Activated CD4-positive, alpha-beta memory T cell treated with anti-CD3 and anti-CD28 coated beads for 36 hours (primary cell): ENCODE measurements around the gene NUFIP2. TPM values are rescaled to one million over a fixed set of nuclear protein-coding genes. Genes with fewer than 3 reads are reported as not detected.
"Not testable (repeated sequence)": the region's sequence is repeated elsewhere in the genome, so short reads cannot be mapped to it uniquely, and the experiment has no call there.

Experiments
- CTCF ChIA-PET: fragments of 350-600 bp; sonication (Branson Sonifier 250); formaldehyde crosslinking; loops from one replicate; lab custom pipeline; 2021; ENCODE audit warnings: antibody characterized with exemption, inconsistent platforms; lab: Charles Lee
- POLR2A ChIA-PET: fragments of 350-600 bp; sonication (Branson Sonifier 250); formaldehyde crosslinking; loops from one replicate; lab custom pipeline; 2021; ENCODE audit warnings: antibody characterized with exemption; lab: Charles Lee
- DNase-seq: peaks from one replicate; pipeline ENCODE4 v3.0.0-alpha.2; 2020
- H3K27ac Mint-ChIP-seq: one replicate; pipeline ENCODE4 v1.8.0; 2021; ENCODE audit warnings: mixed read lengths
- H3K27me3 Mint-ChIP-seq: one replicate; pipeline ENCODE4 v1.8.0; 2021; ENCODE audit warnings: mixed read lengths
- H3K36me3 Mint-ChIP-seq: one replicate; pipeline ENCODE4 v1.8.0; 2021; ENCODE audit warnings: mixed read lengths
- H3K4me1 Mint-ChIP-seq: one replicate; pipeline ENCODE4 v1.8.0; 2021; ENCODE audit warnings: low read depth, mixed read lengths
- H3K4me3 Mint-ChIP-seq: one replicate; pipeline ENCODE4 v1.8.0; 2021; ENCODE audit warnings: mild to moderate bottlenecking, mixed read lengths
- H3K9me3 Mint-ChIP-seq: one replicate; pipeline ENCODE4 v1.8.0; 2021; ENCODE audit warnings: mixed read lengths
- intact Hi-C: fragments of 100-400 bp; cut with micrococcal nuclease; formaldehyde crosslinking; loops from one replicate; pipeline ENCODE4 v1.15.1; 2023
- total RNA-seq, 2 experiments: library from RNA; stranded (reverse); gene quantifications; one replicate each; pipeline ENCODE4 v1.2.3, GENCODE V29; 2021

Gene NUFIP2
- total RNA-seq, 2 experiments from 2014 or later: 45.6 to 56.9 TPM

DNA sequence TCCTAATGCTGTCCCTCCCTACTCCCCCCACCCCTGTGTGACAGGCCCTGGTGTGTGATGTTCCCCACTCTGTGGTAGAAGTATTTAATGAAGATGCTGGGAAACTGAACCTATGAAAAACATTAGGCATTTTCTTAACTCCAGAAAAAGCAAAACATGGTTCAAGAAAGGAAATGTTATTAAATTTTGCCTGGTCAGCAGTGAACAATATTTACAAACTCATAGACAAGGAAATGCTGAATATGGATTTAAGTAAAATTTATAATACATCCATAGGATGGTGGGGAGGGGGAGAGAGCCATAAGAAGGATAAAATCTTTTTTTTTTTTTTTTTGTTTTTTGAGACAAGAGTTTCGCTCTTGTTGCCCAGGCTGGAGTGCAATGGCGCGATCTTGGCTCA lies 58.0 kb downstream of the NUFIP2 start:
- Mint-ChIP-seq H3K4me1 (peaks cover 8% of the 10 kb centered on the region), H3K4me3 (no peak overlapping the region), H3K27ac (no peak overlapping the region), H3K27me3 (no peaks in the 10 kb centered on the region), H3K36me3 (no peaks in the 10 kb centered on the region), H3K9me3 (no peaks in the 10 kb centered on the region)
- no peak for DNase-seq
- ChIA-PET CTCF (interaction anchor here (0.9 to 1.3 kb wide), 3 partner anchors 87 to 112 kb away, joined by 3 to 4 read pairs (median 4); no protein-coding TSS in a partner anchor), POLR2A (no interaction called here)
- intact Hi-C loops: no loop called here

DNA sequence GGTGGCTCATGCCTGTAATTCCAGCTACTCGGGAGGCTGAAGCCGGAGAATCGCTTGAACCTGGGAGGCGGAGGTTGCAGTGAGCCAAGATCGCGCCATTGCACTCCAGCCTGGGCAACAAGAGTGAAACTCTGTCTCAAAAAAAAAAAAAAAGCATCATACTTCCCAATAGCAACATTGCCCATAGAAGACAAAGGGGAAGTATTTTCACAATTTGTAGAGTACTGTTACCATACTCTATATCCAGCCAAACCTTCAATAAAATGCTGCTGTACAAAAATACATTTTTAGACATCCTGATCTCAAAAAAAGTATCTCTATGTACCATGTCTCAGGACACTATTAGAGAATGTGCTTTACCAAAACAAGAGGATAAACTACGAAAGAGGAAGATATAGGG lies 59.0 kb downstream of the NUFIP2 start:
- CTCF ChIA-PET: interaction anchor here (0.9 to 1.3 kb wide), 2 partner anchors 86 to 89 kb away, joined by 3 to 4 read pairs; no protein-coding TSS in a partner anchor
- POLR2A ChIA-PET, H3K36me3 Mint-ChIP-seq, H3K4me3 Mint-ChIP-seq, intact Hi-C loops, H3K9me3 Mint-ChIP-seq, DNase-seq, H3K4me1 Mint-ChIP-seq, H3K27ac Mint-ChIP-seq, H3K27me3 Mint-ChIP-seq: not testable (repeated sequence)

DNA sequence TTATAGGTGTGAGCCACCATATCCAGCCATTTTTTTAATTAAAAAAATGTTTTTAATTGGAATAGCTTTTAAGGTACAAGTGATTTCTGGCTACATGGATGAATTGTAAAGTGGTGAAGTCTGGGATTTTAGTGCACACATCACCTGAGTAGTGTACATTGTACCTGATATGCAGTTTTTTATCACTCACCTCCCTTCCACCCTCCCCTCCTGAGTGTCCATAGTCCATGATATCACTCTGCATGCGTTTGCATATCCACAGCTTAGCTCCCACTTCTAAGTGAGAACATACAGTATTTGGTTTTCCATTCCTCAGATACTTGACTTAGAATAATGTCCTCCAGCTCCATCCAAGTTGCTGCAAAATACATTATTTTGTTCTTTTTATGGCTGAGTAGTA lies 60.6 kb downstream of the NUFIP2 start:
- ChIA-PET CTCF (interaction anchor here (0.6 to 2.2 kb wide), 3 partner anchors 14 to 321 kb away, joined by 5 to 10 read pairs (median 5); no protein-coding TSS in a partner anchor), POLR2A (no interaction called here)
- H3K4me1 Mint-ChIP-seq: no peaks in the 10 kb centered on the region
- no peak overlapping the region for H3K27ac Mint-ChIP-seq
- no peaks in the 10 kb centered on the region for H3K36me3 Mint-ChIP-seq
- H3K9me3 Mint-ChIP-seq: no peaks in the 10 kb centered on the region
- H3K4me3 Mint-ChIP-seq: no peak overlapping the region
- DNase-seq: no peak
- intact Hi-C loops: no loop called here
- no peaks in the 10 kb centered on the region for H3K27me3 Mint-ChIP-seq

GRCh38 chr17:29225396-29225795 lies 68.6 kb downstream of the NUFIP2 start:
- no peaks in the 10 kb centered on the region for H3K36me3 Mint-ChIP-seq
- H3K4me1 Mint-ChIP-seq: peaks cover 4% of the 10 kb centered on the region
- POLR2A ChIA-PET: interaction anchor here (0.6 kb wide), 1 partner anchor 459 kb away, joined by 3 read pairs; no protein-coding TSS in a partner anchor

GRCh38 chr17:29221338-29221737 lies 72.6 kb downstream of the NUFIP2 start:
- H3K27ac Mint-ChIP-seq, intact Hi-C loops, DNase-seq, H3K36me3 Mint-ChIP-seq, H3K4me3 Mint-ChIP-seq, H3K4me1 Mint-ChIP-seq, H3K27me3 Mint-ChIP-seq, POLR2A ChIA-PET, H3K9me3 Mint-ChIP-seq: not testable (repeated sequence)
- CTCF ChIA-PET: interaction anchor here (1.0 to 7.1 kb wide), 3 partner anchors 19 to 74 kb away, joined by 3 to 247 read pairs (median 11); no protein-coding TSS in a partner anchor

More at GRCh38 chr17:29225396-29225795, 68.6 kb downstream of the NUFIP2 start:
- Mint-ChIP-seq H3K27ac (no peak overlapping the region), H3K9me3 (no peaks in the 10 kb centered on the region), H3K27me3 (no peaks in the 10 kb centered on the region), H3K4me3 (no peak overlapping the region)
- intact Hi-C loops: no loop called here
- DNase-seq: no peak
- CTCF ChIA-PET: interaction anchor here (0.6 to 1.7 kb wide), 5 partner anchors 43 to 260 kb away, joined by 3 to 7 read pairs (median 3); no protein-coding TSS in a partner anchor

DNA sequence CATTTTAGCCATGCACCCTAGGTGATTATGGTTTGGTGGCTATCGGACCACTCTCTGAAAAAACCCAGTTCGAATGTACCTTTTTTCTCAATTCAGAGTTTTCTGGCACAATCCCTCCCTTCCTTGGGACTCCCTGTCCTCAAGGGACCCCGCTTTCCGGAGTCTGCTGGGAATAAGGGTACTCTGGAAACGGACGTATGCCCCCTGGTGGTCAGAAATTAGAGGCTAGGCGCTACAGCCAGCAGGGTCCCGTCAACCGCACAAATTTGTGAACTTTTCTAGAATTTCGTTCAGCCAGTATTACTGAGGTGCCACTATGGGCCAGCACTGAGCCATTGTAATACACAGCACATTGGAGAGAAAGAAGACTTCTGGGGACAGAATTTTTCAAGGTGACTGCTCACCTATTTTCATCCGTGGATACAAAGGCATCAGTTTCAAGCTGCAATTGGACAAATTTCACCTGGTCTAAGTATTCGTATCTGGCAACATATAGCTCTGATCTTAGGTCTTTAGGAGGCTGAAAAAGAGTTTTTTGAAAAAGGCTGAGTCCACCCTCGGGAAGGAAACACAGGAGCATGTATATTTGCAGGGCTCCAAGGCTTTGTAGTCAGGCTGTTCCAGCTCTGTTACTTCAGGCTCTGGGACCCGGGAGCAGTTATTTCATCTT lies 74.4 kb downstream of the NUFIP2 start:
- Mint-ChIP-seq H3K27ac (no peak overlapping the region), H3K9me3 (no peaks in the 10 kb centered on the region), H3K27me3 (no peaks in the 10 kb centered on the region), H3K36me3 (no peaks in the 10 kb centered on the region), H3K4me1 (no peaks in the 10 kb centered on the region), H3K4me3 (no peak overlapping the region)
- DNase-seq: peak; percentile 80
- ChIA-PET POLR2A (interaction anchor here (0.8 to 1.2 kb wide), 3 partner anchors 21 to 95 kb away, joined by 3 read pairs; partner anchors contain the start of gene NUFIP2), CTCF (interaction anchor here (0.6 to 7.1 kb wide), 41 partner anchors 8 to 254 kb away, joined by 3 to 247 read pairs (median 6); partner anchors contain the start of genes MYO18A and NUFIP2)
- intact Hi-C loops: loop anchor here (1.0 kb wide), 3 partner anchors 70 to 74 kb away; no protein-coding TSS in a partner anchor

- no peak overlapping the region for H3K27ac Mint-ChIP-seq
- no peaks in the 10 kb centered on the region for H3K9me3 Mint-ChIP-seq
- ChIA-PET CTCF (interaction anchor here (1.2 to 7.1 kb wide), 4 partner anchors 10 to 100 kb away, joined by 3 to 247 read pairs (median 48); no protein-coding TSS in a partner anchor), POLR2A (no interaction called here)
- H3K27me3 Mint-ChIP-seq: no peaks in the 10 kb centered on the region
- no peaks in the 10 kb centered on the region for H3K4me1 Mint-ChIP-seq
- no peak for DNase-seq
- intact Hi-C loops: no loop called here
- no peaks in the 10 kb centered on the region for H3K36me3 Mint-ChIP-seq
- H3K4me3 Mint-ChIP-seq: no peak overlapping the region
Observed at GRCh38 chr17:29216856-29217255, 77.1 kb downstream of the NUFIP2 start.

- H3K36me3 Mint-ChIP-seq: no peaks in the 10 kb centered on the region
- ChIA-PET CTCF (interaction anchor here (1.4 to 7.1 kb wide), 4 partner anchors 36 to 91 kb away, joined by 5 to 247 read pairs (median 44); partner anchors contain the start of gene MYO18A), POLR2A (no interaction called here)
- H3K4me3 Mint-ChIP-seq: no peak overlapping the region
- H3K27me3 Mint-ChIP-seq: no peaks in the 10 kb centered on the region
- no peaks in the 10 kb centered on the region for H3K9me3 Mint-ChIP-seq
- intact Hi-C loops: no loop called here
- no peak overlapping the region for H3K27ac Mint-ChIP-seq
- no peaks in the 10 kb centered on the region for H3K4me1 Mint-ChIP-seq
- no peak for DNase-seq
Observed at GRCh38 chr17:29216181-29216580, 77.8 kb downstream of the NUFIP2 start.

DNA sequence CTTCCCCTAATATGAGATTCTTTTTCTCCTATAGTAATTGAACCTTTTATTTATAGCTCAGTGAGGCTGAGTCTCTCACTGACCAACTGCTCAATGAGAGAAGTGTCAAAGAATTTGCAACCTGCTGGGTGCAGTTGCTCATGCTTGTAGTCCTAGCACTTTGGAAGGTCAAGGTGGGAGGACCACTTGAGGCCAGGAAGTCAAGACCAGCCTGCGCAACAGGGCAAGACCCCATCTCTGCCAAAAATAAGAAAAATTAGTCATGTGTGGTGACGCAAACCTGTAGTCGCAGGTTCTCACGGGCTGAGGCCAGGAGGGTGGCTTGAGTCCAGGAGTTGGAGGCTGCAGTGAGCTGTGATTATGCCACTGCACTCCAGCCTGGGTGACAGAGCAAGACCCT lies 78.2 kb downstream of the NUFIP2 start:
- H3K36me3 Mint-ChIP-seq: no peaks in the 10 kb centered on the region

DNA sequence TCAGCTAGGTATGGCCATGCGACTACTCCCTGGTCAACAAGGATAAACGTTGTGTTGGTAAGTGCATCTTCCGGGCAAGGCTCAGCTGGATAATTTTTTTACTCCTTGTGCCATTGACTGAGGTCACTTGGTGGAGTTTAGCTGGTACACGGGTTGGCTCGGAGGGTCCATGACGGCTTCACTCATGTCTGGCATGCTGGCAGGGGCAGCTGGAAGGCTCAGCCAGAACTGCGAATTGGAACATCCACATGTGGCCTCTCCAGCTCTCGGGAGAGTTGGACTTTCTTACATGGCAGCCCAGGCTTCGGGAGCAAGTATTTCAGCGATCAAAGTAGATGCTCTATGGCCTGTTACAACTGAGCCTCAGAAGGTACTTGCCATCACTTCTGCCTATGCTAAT lies 78.8 kb downstream of the NUFIP2 start:
- H3K4me3 Mint-ChIP-seq: no peak overlapping the region
- intact Hi-C loops: no loop called here
- no peaks in the 10 kb centered on the region for H3K36me3 Mint-ChIP-seq
- no peaks in the 10 kb centered on the region for H3K9me3 Mint-ChIP-seq
- no peaks in the 10 kb centered on the region for H3K4me1 Mint-ChIP-seq
- H3K27ac Mint-ChIP-seq: no peak overlapping the region
- ChIA-PET POLR2A (no interaction called here), CTCF (interaction anchor here (0.7 to 3.5 kb wide), 3 partner anchors 35 to 67 kb away, joined by 3 to 15 read pairs (median 5); partner anchors contain the start of gene MYO18A)
- no peak for DNase-seq
- no peaks in the 10 kb centered on the region for H3K27me3 Mint-ChIP-seq

More for the DNA sequence above, 78.2 kb downstream of the NUFIP2 start:
- no peak overlapping the region for H3K27ac Mint-ChIP-seq
- H3K27me3 Mint-ChIP-seq: no peaks in the 10 kb centered on the region
- POLR2A ChIA-PET: no interaction called here
- CTCF ChIA-PET: interaction anchor here (1.4 to 3.5 kb wide), 2 partner anchors 35 to 68 kb away, joined by 5 to 15 read pairs; partner anchors contain the start of gene MYO18A
- intact Hi-C loops: no loop called here
- no peaks in the 10 kb centered on the region for H3K4me1 Mint-ChIP-seq
- no peak for DNase-seq
- no peak overlapping the region for H3K4me3 Mint-ChIP-seq
- H3K9me3 Mint-ChIP-seq: no peaks in the 10 kb centered on the region

DNA sequence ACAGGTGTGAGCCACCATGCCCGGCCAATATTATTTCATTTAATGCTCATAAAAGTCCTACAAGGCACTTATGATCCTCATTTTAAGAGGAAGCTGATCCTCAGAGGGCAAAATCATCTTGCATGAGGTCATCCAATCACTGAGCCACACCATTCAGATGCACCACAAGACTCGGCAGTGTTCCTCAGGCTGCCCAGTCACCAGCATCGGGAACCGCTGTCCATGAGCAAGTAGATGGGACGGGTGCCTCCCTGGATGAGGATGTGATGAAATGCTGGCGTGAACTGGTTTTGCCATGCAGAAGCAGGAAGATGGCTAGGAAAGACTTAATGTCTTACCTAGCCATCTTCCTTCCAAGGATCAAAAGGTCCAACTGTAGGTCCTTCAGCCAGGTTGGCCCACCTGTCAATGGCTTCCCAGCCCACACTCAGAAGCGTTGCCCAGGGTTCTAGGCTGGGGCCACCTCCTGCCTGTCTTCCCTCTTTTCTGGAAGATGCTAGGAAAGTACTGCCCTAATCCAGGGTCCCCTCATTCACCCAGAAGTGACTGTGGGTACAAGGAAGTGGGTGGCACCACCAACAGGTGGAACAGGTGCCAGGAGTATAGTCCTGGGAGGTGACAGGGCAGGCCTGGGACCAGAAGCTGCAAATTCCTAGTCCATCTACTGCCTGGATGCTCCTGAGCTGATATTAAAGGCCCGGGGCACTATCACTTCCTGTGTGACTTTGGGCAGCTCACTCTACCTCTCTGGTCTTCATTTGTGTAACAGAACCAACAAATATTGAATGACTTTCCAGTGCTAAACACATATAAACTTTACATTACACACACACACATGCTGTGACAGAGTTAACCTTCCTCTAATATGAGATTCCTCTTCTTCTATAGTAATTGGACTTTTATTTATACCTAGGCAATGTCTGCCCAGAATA lies 79.5 kb downstream of the NUFIP2 start:
- Mint-ChIP-seq H3K27ac (no peak overlapping the region), H3K9me3 (no peaks in the 10 kb centered on the region), H3K27me3 (no peaks in the 10 kb centered on the region), H3K4me1 (no peaks in the 10 kb centered on the region), H3K4me3 (no peak overlapping the region), H3K36me3 (no peaks in the 10 kb centered on the region)
- POLR2A ChIA-PET: no interaction called here
- intact Hi-C loops: no loop called here
- CTCF ChIA-PET: interaction anchor here (0.7 to 3.5 kb wide), 3 partner anchors 34 to 66 kb away, joined by 3 to 15 read pairs (median 5); partner anchors contain the start of gene MYO18A
- DNase-seq: no peak
